Mucosa of gallbladder (tissue), 1 donor: ENCODE results near the gene ARHGEF38. TPM values are rescaled to one million over a fixed set of nuclear protein-coding genes. Genes with fewer than 3 reads are reported as not detected.
A peak's percentile ranks its signal among the peaks of the same experiment; 100 is the strongest.

Experiments used
- DNase-seq: peaks from one replicate; pipeline ENCODE4 v3.0.0-alpha.2; 2020; ENCODE audit warnings: low spot score
- total RNA-seq: library from RNA; stranded (reverse); gene quantifications from one replicate; pipeline ENCODE4 v1.2.1, GENCODE V29; 2021
- donor health status: DM: no; HTN: no; CAD: no.

ARHGEF38 gene, protein sequence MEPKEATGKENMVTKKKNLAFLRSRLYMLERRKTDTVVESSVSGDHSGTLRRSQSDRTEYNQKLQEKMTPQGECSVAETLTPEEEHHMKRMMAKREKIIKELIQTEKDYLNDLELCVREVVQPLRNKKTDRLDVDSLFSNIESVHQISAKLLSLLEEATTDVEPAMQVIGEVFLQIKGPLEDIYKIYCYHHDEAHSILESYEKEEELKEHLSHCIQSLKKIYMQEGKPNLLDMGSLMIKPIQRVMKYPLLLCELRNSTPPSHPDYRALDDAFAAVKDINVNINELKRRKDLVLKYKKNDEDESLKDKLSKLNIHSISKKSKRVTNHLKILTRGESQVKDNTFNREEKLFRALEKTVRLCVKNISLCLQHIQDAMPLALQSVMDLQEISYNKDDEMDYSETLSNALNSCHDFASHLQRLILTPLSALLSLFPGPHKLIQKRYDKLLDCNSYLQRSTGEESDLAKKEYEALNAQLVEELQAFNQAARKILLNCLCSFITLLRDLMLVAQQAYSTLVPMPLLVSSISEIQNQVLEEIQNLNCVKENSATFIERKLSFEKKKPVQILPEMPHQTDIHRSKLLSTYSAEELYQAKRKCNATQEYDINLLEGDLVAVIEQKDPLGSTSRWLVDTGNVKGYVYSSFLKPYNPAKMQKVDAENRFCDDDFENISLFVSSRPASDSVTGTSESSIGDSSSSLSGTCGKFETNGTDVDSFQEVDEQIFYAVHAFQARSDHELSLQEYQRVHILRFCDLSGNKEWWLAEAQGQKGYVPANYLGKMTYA
- total RNA-seq, result 20.4 TPM

GRCh38 chr4:105551965-105552746, at the start of gene ARHGEF38:
ARHGEF38 (plus strand) TSS chr4:105552620; CDS start chr4:105552766, 146 bp downstream.
- DNase-seq, result peak; percentile 84

- no peak for DNase-seq
Measured at GRCh38 chr4:105503484-105503883, 48.9 kb upstream of the ARHGEF38 start.

DNA sequence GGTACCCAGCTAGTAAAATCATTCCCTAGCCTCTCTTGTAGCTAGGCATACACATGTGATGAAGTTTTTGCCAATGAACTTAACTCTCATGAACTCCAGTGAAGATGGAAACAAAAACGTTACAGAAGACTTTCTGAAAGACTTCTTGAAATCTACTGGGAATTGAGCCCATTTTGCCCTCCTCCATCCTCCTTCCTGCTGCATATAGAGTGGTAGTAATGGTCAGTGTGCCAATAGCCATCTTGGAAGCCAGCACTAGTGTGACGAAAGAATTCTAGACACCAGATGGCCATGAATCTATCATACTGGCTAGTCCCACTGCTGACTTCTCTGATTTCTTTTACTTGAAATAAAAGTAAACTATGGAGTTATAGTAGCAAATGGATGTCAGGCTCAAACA, 47.7 kb upstream of the ARHGEF38 start:
- no peak for DNase-seq

DNA sequence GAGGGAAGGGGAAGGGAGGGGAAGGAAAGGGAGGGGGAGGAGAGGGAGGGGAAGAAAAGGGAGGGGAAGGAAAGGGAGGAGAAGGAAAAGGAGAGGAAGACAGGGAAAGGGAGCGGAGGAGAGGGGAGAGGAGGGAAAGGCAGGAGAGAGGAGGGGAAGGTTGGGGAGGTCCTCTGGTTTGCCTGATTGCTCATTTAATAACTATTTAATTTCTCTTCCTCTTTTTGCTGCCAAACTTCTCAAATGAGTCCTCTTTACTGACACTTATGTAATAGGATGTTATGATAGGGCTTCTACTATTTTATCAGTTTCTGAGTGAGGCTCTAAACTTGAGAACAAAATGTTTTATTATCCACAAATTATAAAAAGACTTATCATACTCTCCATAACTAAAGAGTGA, 43.1 kb upstream of the ARHGEF38 start:
- no peak for DNase-seq

DNA sequence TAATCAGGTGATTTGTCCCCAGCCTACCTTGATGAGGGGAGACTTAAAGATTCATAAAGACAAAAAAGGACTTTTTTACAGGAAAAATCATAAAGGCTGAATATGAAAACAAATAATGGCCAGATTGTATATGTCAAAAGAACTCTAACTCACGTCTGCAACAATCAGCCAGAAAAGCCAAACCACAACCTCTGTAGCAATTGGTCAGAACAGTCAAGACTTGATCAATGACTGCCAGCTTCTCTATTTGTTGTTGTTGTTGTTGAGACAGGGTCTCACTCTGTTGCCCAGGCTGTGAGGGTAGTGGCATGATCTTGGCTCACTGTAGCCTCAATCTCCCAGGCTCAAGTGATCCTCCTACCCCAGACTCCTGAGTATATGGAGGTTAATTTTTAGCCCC, 42.7 kb upstream of the ARHGEF38 start:
- DNase-seq, result no peak

DNA sequence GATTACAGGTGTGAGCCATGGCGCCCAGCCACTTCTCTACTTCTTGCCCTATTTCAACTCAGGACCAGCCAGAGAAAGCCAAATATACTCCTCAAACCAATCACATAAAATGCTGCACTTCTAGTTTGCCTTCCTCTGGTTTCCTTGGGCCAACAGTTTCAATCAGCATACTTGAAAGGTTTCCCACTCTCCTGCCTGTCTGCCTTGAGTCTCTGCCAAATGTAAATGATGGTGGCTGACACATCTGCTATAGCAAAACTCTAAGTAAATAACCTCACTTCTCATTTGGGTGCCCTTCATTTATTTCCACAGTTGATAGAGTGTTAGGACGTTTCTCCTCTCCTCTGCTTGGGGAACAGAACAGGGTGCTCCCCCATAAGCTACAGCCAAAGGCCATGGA, 42.2 kb upstream of the ARHGEF38 start:
- DNase-seq, result no peak

DNA sequence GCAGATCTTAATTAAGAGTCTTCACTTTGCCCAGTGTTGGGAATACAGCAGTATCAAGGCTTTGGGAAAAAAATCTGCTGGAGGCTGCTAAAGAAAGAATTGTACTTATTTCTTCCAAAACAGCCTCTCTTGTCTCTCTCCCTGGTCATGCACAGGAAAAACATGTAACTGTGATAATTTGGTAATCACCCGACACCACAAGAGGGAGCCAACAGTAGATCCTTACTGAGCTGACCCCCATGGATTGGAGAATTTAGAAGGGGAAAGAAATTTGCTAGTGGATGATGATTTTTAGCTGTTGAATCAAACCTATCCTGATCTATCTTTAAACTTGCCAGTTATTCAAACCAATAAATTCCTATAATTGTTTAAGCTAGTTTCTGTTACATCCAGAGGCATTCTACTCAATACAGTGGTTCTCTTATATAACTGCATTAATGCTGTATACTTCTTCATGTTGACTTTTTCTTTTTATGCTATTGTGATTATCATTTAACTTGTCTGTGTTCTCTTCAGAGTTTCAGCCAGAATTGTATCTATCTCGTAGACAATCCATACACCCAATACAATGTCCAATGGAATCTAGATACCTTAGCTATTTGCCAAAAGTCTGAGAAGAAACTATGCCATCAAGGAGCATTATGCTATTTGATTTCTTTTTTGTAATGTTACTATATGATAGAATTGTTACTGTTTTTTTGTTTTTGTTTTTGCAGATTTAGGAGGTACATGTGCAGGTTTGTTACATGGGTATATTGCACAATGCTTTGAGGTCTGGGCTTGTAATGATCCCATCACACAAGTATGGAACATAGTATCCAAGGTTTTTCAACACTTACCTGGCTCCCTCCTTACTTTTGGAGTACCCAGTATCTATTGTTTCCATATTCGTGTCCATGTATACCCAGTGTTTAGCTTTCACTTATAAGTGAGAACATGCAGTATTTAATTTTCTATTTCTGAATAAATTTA, 31.3 kb upstream of the ARHGEF38 start:
- DNase-seq, result peak; percentile 49

DNA sequence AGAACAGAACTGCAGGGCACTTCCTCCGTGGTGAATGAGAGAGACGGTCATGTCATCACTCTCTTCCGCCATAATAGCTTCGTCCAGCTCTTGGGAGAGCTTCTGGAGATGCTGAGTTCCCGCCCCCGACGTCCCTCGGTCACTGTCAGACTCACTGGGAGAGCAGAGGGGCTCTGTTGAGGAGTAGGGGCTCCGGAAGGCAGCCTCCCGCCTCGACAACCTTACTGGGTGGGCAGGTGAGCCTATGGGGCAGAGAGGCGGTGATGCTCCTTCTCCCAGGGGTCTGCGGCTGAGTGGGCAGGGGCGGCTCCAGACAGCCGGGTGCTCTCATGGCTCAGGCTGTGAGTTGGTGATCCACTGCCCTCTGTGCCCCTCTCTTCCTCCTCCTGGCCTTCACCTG, 25.8 kb upstream of the ARHGEF38 start:
- DNase-seq, result no peak

- no peak for DNase-seq
Measured at GRCh38 chr4:105527081-105527480, 25.3 kb upstream of the ARHGEF38 start.

DNA sequence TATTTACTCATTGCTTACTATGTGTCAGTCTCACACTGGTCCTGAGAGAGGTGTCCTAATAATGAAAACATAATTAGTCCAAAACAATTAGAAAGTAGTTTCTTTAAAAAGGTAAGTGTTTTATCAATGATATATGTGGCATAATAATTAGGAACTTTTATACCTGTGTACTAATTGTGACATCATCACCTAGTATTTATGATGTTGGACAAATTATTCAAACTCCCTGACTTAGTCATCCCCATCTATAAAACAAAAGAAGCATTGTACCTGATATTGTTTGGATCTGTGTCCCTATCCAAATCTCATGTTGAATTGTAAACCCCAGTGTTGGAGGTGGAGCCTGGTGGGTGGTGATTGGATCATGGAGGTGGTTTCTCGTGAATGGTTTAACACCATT, 15.8 kb upstream of the ARHGEF38 start:
- no peak for DNase-seq

DNA sequence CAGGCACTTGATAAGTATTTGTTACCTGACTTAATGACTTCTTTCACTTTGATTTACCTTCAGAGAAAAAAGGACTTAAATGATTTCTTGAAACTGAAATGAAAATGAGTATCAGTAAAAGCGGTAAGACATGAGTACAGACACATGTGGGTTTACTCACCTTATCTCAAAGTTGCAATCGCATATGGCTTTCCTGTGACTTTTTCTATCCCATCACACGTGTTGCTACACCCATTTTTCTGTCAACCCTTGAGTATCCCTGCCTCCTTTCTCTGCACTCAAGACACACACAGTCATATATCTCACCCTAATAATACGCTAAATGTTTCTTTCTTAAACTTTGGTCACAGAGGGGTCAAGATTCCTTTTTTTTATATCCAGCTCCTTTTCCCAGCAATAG, 11.0 kb upstream of the ARHGEF38 start:
- no peak for DNase-seq

DNA sequence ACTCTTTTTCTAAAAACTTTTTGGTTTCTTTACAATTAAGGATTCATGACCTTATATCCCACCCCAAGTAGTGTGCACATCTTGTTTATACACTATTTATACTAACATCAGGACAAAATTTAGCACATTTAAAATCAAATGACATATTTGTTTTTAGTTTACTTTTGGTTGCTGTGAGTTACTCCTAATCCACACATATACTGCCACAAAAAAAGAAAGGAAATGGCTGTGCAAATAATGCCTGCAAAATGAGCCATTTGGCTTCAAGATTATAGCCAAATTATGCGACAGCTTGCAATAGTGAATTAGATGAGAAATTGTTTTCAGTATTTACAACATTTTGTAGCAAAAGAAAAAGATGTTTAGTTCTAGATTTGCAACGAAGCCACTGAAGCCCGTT, 10.4 kb upstream of the ARHGEF38 start:
- no peak for DNase-seq

DNA sequence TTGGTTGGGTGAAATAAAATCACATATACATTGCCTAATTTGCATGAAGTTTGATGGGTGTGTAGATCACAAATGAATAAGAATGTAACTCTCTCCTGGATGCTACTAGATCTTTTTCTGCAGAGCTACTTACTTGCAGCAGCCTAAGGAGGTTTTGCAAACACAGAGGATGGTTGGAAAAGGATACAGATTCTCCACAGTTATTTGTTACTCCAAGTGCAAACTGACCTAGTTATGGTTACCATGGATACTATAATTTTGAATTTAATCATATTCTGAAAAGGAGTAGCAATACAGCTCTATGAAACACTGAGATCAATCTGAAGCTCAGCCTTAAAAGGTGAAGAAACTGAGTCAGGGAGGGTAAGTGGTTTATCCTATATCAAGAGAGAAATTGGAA, 9.1 kb upstream of the ARHGEF38 start:
- DNase-seq, result no peak

DNA sequence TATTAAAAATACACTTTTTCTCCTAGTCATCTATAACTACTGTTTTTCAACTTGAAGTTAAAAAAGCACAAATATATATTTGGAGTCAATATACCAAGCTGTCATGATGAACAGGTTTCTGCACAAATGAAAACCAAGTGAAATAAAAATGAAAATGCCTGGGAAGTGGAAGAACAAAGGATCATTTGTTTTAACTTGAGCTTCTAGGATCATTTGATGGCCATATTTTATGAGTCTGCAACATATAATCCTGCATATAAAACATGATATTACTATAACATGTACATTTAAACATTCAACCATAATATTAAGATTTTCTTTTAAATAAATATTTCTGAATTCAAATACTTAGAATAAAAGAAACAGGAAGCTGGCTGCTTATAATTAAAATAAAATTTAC, 8.5 kb upstream of the ARHGEF38 start:
- no peak for DNase-seq

DNA sequence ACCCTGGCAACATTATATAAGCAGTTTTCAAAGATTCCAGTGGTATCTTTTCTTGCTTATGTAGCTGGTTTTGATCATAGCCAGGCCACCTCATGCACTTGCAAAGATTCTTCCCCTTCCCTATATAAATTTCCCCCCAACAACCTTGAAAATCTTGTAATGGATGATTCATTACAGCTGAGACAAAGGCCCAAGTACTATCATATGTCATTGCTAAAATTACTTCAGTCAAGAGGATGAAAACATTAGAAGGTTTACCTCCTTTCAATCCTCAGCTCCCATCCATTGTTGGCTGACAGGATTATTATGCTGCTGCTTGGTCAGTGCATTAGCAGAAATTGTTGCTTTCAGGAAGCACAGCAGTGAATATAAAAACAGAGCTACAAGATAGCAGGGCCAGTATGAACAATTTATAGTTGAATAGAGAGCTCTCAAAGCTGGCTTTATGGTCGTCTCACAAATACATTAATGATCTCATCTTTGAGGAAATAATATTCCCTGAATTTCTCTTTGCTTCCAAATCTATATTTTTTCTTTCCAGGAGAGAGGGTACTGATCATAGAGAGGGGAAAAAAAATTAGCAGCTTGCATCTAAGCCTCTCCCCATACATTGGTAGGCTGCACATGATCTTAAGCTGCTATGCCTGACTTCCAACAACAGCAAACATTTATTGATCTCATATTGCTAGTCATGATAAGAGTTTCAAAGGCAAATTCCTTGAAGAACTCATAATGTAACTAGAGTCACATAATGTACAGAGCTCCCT, 7.7 kb upstream of the ARHGEF38 start:
- no peak for DNase-seq

GRCh38 chr4:105546086-105546485, 6.3 kb upstream of the ARHGEF38 start:
- no peak for DNase-seq

DNA sequence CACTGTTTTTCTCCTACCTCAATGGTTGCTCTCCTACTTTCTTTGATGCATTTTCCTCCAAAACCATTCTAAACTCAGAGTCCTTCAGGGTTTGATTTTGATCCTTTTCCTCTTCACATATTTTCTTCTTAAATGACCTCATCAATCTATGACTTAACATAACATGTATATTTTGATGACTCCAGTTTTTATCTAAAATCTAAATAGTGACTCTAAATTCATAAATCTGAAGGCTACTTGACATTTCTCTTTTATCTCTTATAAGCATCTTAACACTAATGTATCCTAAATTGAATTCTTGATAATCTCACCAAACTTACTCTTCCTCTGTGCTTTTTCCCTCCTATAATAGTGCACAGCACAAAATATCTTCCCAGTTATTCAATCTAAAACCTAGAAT, 4.7 kb upstream of the ARHGEF38 start:
- DNase-seq, result no peak

DNA sequence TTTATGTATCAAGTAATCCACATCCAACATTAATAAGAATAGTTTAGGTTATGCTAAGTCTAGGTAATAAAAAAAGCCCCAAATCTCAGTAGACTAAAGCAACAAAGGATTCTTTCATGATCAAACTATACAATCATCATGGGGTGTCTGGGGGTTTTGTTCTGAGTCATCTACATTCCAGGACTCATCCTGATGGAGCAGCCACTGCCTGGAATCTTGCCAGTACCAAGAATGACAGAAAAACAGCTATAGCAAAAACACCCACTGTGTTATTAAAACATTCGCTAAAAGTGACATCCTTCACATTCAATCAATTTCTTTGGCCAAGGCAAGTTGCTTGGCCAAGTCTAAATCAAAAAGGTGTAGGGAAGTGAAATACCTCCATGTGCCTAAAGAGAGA, 3.9 kb upstream of the ARHGEF38 start:
- no peak for DNase-seq

DNA sequence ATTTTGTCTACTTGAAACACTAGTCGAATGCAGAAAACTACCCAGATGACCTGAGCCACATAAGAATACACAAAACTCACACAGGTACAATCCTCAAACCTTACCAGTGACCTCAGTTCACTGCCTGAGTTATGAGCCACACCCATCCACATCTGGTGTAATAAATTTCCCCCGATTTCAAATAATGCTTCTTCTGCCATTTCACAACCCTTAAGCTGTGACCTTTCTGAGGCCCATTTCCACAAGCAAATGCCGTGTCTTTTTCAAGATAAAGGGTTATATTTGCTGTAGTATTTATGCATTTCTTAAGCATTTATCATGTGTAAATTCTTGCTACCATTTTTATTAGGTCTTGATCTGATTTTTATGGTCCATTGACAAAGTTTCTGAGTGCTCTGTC, 1.8 kb upstream of the ARHGEF38 start:
- DNase-seq, result no peak

- DNase-seq, result no peak
Measured at GRCh38 chr4:105555409-105555808, 3.0 kb downstream of the ARHGEF38 start.
